Activated CD4-positive, alpha-beta T cell treated with anti-CD3 and anti-CD28 coated beads for 36 hours (primary cell): ENCODE data around the gene C15orf39. TPM values are rescaled to one million over a fixed set of nuclear protein-coding genes. Genes with fewer than 3 reads are reported as not detected.
"Not testable (repeated sequence)": the region's sequence is repeated elsewhere in the genome, so short reads cannot be mapped to it uniquely, and the experiment has no call there.

Experiments
- ATAC-seq: fragments of 200-7000 bp; cut with Tn5 transposase; one replicate; pipeline ENCODE4 v1.10.0; 2021; ENCODE audit warnings: mild to moderate bottlenecking, moderate library complexity
- CTCF ChIA-PET: fragments of 350-600 bp; sonication (Branson Sonifier 250); formaldehyde crosslinking; loops from one replicate; lab custom pipeline; 2021; ENCODE audit warnings: antibody characterized with exemption; lab: Charles Lee
- POLR2A ChIA-PET: fragments of 350-600 bp; sonication (Branson Sonifier 250); formaldehyde crosslinking; loops from one replicate; lab custom pipeline; 2021; ENCODE audit warnings: antibody characterized with exemption, inconsistent platforms; lab: Charles Lee
- DNase-seq: peaks from one replicate; pipeline ENCODE4 v3.0.0-alpha.2; 2020
- H3K27ac Mint-ChIP-seq: one replicate; pipeline ENCODE4 v1.8.0; 2021; ENCODE audit warnings: mixed read lengths
- H3K27me3 Mint-ChIP-seq: one replicate; pipeline ENCODE4 v1.8.0; 2021; ENCODE audit warnings: mixed read lengths
- H3K36me3 Mint-ChIP-seq: one replicate; pipeline ENCODE4 v1.8.0; 2021; ENCODE audit warnings: low read depth, mixed read lengths
- H3K4me1 Mint-ChIP-seq: one replicate; pipeline ENCODE4 v1.8.0; 2021; ENCODE audit warnings: mixed read lengths
- H3K4me3 Mint-ChIP-seq: one replicate; pipeline ENCODE4 v1.8.0; 2021; ENCODE audit warnings: mild to moderate bottlenecking, moderate library complexity, mixed read lengths
- H3K9me3 Mint-ChIP-seq: one replicate; pipeline ENCODE4 v1.8.0; 2021; ENCODE audit warnings: low read depth, mixed read lengths
- intact Hi-C, 2 experiments: fragments of 100-400 bp; cut with DNase I in 1 of 2; cut with micrococcal nuclease in 1 of 2; formaldehyde crosslinking; loops; one replicate each; pipeline versions ENCODE4 v1.14.2 to v1.15.1; 2022 to 2024; cut with DNase I, micrococcal nuclease
- total RNA-seq, 2 experiments: library from RNA; stranded (reverse); gene quantifications; one replicate each; pipeline ENCODE4 v1.2.3, GENCODE V29; 2021

C15orf39 gene
- total RNA-seq, 2 experiments from 2014 or later = 18.6 to 25.1 TPM

DNA sequence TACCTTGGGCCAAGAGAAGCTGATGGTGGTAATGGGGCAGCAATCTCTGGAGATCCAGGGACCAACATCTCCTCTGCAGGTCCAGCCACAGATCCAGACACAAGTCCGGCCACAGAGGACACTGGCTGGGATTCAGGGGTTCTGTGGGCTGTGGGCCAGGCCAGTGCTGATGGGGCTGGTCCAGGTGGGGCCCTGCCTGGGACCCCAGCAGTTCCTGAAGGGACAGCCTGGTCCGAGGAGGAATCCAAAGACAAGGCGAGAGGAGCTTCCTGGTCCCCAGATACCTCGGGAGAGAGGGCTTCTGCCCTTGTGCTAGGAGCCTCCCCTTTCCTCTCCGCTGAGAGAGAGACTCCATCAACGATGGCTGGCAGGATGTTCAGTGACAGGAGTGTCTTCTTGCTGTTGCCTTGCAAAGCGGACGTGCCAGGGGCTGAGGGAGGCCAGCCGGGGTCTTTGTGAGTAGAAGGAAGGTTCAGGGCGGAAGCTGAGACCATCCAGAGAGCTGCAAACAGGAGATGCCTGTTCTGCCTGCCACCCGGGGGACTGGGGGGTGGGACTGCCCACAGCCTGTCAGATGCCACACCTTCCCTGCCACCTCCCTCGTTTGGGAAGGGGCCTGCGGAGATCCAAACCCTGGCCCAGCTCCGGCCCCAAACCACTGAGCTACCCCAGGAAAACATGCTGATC lies 32.0 kb downstream of the C15orf39 start:
- H3K4me3 Mint-ChIP-seq = no peak overlapping the region
- H3K36me3 Mint-ChIP-seq = no peaks in the 10 kb centered on the region
- ChIA-PET POLR2A (no interaction called here), CTCF (interaction anchor here (0.9 to 1.0 kb wide), 2 partner anchors 9 to 189 kb away, joined by 3 read pairs; no protein-coding TSS in a partner anchor)
- no peaks in the 10 kb centered on the region for H3K9me3 Mint-ChIP-seq
- no peak overlapping the region for H3K27ac Mint-ChIP-seq
- intact Hi-C loops = loop anchor here in 1 of 2 experiments (5.0 kb wide), 1 partner anchor 79 kb away; no protein-coding TSS in a partner anchor
- DNase-seq (no peak), ATAC-seq (no peak)
- H3K27me3 Mint-ChIP-seq = peaks cover 11% of the 10 kb centered on the region
- H3K4me1 Mint-ChIP-seq = no peaks in the 10 kb centered on the region

DNA sequence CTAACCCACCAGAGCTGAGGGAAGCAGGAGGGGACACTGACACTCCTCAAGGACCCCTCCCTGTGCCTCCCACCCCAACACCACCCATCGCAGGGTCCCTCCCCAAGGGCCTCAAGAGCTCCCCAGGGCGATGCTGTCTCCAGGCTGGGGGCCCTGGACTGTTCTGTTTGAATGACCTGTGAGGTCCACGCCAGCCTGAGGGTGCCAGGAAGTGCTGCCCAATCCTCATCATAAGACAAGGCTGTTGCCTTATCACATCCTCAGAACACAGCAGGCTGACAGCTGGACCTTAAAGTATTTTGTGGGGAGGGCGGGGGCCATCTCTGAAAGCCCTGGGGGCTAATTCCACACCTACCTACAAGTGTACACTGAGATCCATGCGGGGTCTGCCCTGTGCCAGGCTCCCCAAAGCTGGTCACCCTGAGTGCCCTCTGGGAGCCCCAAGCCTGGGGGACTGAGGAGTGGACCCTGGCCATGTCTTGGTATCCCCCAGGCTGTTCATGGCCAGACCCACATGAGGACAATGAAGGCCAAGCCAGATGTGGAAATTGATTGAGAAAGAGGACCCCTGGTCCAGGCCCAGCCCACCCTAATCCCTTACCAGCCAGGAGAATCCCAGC lies 32.6 kb downstream of the C15orf39 start:
- POLR2A ChIA-PET = no interaction called here
- H3K27ac Mint-ChIP-seq = no peak overlapping the region
- no peak overlapping the region for H3K4me3 Mint-ChIP-seq
- peaks cover 11% of the 10 kb centered on the region for H3K27me3 Mint-ChIP-seq
- ATAC-seq (no peak), DNase-seq (no peak)
- H3K36me3 Mint-ChIP-seq = no peaks in the 10 kb centered on the region
- intact Hi-C loops = loop anchor here in 1 of 2 experiments (5.0 kb wide), 1 partner anchor 78 kb away; no protein-coding TSS in a partner anchor
- no peaks in the 10 kb centered on the region for H3K9me3 Mint-ChIP-seq
- CTCF ChIA-PET = interaction anchor here (0.5 to 1.0 kb wide), 3 partner anchors 9 to 190 kb away, joined by 3 read pairs; no protein-coding TSS in a partner anchor
- no peaks in the 10 kb centered on the region for H3K4me1 Mint-ChIP-seq

DNA sequence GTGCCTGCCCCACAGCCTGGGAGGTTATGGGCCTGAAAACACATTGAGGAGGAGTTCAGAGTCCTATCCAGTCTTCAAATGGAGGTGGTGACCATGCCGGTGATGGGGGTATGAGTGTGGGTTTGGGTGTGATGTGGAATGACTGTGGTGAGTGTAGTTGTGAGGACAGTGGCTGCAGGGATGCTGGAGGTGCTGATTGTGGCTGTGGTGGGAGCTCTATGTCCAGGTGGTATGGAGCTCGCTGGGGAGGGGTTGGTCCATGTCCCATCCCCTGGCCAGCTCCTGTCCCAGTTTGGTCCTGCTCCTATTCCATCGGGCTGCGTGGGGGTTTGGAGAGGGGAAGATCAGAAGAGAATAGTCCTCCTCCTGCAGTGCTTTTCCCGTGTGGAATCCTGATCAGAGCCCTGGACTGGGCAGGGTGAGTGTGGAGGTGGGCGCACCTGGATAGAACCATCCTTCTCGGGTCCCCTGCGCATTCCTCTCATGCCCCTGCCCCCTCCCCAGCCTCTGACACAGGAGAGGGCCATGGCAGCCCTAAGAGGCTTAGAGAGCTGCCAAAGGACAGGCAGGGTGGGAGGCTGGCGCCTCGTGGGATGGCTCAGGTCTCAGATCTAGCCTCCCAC lies 33.5 kb downstream of the C15orf39 start:
- Mint-ChIP-seq H3K36me3 (no peaks in the 10 kb centered on the region), H3K9me3 (no peaks in the 10 kb centered on the region), H3K4me1 (peaks cover 3% of the 10 kb centered on the region), H3K27me3 (peaks cover 11% of the 10 kb centered on the region), H3K4me3 (no peak overlapping the region), H3K27ac (no peak overlapping the region)
- no peak for DNase-seq
- ATAC-seq = no peak
- intact Hi-C loops = no loop called here
- ChIA-PET CTCF (no interaction called here), POLR2A (no interaction called here)

DNA sequence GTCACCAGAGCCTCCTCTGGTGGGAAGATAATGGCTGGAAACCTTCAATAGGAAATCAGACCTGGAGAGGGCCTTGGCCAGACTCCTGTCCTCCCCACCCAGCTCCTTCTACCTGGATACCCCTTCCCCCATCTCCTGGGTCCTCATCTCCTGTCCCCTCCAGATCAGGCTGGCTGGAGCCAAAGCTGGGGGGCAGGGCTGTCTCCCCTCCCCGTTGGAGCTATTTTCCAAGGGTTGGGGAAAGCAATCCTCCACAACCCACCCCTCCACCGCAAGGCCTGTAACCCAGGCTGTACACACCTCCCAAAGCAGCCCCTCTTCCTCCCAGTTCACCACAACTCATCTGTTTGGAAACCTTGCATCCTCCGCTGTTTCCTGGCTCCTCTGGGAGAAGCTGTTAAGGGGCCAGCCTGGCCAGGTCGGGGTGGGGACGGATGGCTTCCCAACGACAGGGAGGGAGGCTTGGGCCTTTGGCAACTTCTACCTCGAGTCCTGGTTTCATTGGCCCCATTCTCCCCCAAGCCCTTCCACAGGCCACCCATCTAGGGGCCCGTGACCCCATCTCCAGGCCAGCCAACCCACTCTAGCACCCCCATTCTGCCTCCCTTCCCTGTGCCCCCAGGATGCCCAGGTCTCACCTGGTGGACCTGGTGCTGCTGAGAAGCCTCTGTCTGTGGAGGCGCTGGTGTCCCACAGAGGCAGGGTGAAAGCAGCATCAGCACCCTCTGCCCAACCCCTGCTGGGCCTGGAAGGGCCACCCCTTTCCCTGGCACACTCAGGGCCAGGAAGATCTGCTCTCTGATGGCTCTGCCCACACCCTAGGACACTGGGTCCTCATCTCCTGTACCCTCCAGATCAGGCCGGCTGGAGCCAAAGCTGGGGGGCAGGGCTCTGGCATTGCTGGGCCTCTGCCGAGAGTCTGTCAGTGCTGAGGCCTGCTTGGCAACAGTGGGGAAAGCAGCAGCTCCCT lies 34.4 kb downstream of the C15orf39 start:
- peaks cover 3% of the 10 kb centered on the region for H3K4me1 Mint-ChIP-seq
- POLR2A ChIA-PET = no interaction called here
- CTCF ChIA-PET = interaction anchor here (0.5 kb wide), 1 partner anchor 17 kb away, joined by 3 read pairs; no protein-coding TSS in a partner anchor
- H3K9me3 Mint-ChIP-seq = no peaks in the 10 kb centered on the region
- ATAC-seq (no peak), DNase-seq (no peak)
- H3K4me3 Mint-ChIP-seq = no peak overlapping the region
- H3K27me3 Mint-ChIP-seq = peaks cover 9% of the 10 kb centered on the region
- intact Hi-C loops = no loop called here
- no peak overlapping the region for H3K27ac Mint-ChIP-seq
- H3K36me3 Mint-ChIP-seq = no peaks in the 10 kb centered on the region

DNA sequence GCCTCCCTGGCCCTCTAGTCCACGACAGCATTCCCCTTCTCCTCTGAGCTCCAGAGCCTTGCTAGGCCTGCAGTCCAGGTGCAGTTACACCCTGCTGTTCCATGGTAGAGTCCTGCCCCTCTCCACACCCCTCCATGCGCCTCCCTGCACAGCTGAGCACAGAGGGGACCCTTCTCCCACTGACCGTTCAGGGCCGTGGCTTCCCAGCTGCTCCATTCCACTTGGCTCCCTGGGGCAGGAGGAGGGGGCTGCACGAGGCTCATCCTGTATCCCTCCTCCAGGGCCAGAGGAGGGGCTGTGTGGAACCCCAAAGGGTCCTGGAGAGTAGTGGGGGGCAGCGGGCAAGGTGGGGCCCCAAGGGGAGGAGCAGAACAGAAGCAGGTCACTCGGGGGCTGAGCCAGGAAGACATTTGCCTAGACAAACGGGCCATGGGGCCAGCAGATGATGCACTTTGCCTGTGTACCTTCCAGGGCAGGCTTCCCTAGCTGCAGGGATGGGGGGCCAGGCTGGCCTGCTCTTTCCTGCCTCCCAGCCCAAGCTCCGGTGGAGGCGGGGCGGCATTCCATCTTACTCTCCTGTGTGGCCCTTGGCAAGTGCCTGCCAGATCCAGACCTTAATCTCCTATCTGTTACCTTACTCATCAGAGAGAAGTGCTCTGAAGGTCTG lies 35.8 kb downstream of the C15orf39 start:
- peaks cover 3% of the 10 kb centered on the region for H3K4me1 Mint-ChIP-seq
- ATAC-seq = no peak
- intact Hi-C loops = no loop called here
- no peaks in the 10 kb centered on the region for H3K36me3 Mint-ChIP-seq
- DNase-seq = no peak
- POLR2A ChIA-PET = no interaction called here
- peaks cover 3% of the 10 kb centered on the region for H3K27me3 Mint-ChIP-seq
- no peak overlapping the region for H3K27ac Mint-ChIP-seq
- H3K4me3 Mint-ChIP-seq = no peak overlapping the region
- H3K9me3 Mint-ChIP-seq = no peaks in the 10 kb centered on the region
- CTCF ChIA-PET = no interaction called here

DNA sequence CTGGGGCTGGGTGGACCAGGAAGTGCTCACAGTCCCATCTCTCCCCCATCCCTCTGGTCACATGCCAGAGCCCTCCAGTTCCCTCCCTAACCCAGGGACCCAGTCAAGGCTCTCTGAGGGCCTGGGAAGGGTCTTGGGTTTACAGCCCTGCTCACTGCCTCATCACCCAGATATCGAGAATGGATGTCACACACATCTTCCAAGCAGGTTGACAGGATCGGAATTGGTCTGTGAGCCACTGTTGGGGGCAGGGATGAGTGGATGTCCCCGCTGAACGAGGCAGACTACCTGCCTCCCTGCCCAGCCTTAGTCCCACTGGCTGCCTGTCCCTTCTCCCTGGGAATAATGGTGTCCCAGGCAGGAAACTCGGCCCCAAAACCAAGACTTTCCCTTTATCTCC lies 36.5 kb downstream of the C15orf39 start:
- Mint-ChIP-seq H3K4me1 (peaks cover 3% of the 10 kb centered on the region), H3K4me3 (no peak overlapping the region), H3K27me3 (no peaks in the 10 kb centered on the region), H3K9me3 (no peaks in the 10 kb centered on the region), H3K36me3 (no peaks in the 10 kb centered on the region), H3K27ac (no peak overlapping the region)
- ATAC-seq = no peak
- intact Hi-C loops = no loop called here
- CTCF ChIA-PET = no interaction called here
- no peak for DNase-seq
- POLR2A ChIA-PET = no interaction called here

DNA sequence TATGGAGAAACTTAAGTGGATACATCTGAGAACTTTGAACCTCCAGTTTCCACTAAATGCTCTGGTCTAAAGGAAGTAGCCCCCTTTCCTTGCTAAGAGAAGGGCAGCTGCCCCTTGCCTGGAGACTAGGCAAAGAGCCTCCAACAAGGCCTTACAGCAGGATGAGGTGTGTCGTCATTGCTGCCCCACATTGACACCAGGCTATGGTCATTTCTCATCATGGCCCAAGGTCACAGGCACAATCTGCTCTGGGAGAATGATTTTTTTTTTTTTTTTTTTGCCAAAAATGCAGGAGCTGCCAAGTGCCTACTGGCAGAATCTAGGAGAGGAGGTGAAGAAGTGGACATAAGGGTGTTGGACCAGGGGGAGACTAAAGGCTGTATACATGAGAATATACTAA lies 44.1 kb downstream of the C15orf39 start:
- intact Hi-C loops, H3K9me3 Mint-ChIP-seq, DNase-seq, POLR2A ChIA-PET, H3K27ac Mint-ChIP-seq, H3K27me3 Mint-ChIP-seq, H3K4me3 Mint-ChIP-seq, ATAC-seq, H3K4me1 Mint-ChIP-seq, CTCF ChIA-PET, H3K36me3 Mint-ChIP-seq: not testable (repeated sequence)

DNA sequence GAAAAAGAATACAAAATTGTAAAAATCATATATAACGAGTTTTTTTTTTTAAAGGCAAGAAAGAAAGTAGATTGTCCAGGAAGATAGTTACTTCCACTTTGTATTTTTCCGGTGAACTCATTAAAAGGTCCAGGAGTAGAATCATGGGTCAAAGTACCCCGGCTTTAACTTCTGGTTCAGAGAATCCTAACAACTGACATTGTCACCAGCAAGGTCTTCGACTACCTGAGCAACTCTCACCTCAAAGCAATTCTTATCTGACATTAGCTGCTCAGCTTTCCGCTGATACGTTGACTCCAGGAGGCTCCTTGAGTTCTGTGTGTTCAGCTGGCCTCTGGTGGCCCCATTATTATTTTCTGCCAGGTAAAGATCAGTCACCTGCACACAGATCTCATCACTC lies 47.3 kb downstream of the C15orf39 start:
- DNase-seq, H3K4me3 Mint-ChIP-seq, POLR2A ChIA-PET, H3K27me3 Mint-ChIP-seq, H3K36me3 Mint-ChIP-seq, H3K4me1 Mint-ChIP-seq, ATAC-seq, H3K9me3 Mint-ChIP-seq, H3K27ac Mint-ChIP-seq, intact Hi-C loops: not testable (repeated sequence)
- CTCF ChIA-PET = interaction anchor here (0.6 to 1.1 kb wide), 2 partner anchors 220 to 747 kb away, joined by 3 to 4 read pairs; no protein-coding TSS in a partner anchor

DNA sequence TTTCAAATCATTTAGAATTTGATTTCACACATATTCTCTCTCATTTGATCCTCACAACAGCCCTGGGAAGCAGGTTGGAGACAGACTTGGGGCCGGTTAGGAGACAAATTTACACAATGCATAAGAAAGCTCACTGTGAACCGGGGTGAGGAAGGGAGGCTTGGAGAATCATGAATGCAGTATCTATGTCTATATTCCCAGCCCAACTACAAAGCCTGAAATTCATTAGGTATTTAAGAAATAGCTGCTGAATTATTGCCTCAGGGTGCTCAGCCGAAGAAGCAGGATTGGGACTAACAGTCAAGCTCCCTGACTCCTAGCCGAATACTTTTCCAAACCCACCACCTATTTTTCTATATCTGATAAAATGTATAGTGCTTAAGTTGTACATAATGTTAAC lies 48.0 kb downstream of the C15orf39 start:
- ATAC-seq (no peak), DNase-seq (no peak)
- Mint-ChIP-seq H3K27me3 (peaks cover 2% of the 10 kb centered on the region), H3K4me1 (no peaks in the 10 kb centered on the region), H3K27ac (no peak overlapping the region), H3K36me3 (no peaks in the 10 kb centered on the region), H3K9me3 (no peaks in the 10 kb centered on the region), H3K4me3 (no peak overlapping the region)
- POLR2A ChIA-PET = no interaction called here
- CTCF ChIA-PET = interaction anchor here (1.1 kb wide), 1 partner anchor 220 kb away, joined by 4 read pairs; no protein-coding TSS in a partner anchor
- intact Hi-C loops = no loop called here

DNA sequence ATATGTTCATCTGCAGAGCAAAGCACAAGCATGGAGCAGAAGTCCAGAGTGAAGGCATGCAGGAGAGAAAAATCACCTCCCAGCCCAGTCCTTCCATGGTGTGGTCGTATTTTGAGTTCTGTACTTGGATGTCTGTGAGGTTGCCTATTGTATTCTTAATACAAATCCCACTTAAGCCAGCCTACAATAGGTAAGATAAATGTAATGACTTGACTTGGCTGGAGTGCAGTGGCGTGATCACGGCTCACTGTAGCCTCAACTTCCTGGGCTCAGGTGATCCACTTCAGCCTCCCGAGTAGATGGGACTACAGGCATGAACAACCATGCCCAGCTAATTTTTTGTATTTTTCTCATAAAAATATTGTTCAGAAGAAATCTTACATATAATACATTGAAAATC lies 49.7 kb downstream of the C15orf39 start:
- intact Hi-C loops, H3K9me3 Mint-ChIP-seq, H3K4me3 Mint-ChIP-seq, DNase-seq, H3K4me1 Mint-ChIP-seq, ATAC-seq, CTCF ChIA-PET, H3K27me3 Mint-ChIP-seq, POLR2A ChIA-PET, H3K27ac Mint-ChIP-seq, H3K36me3 Mint-ChIP-seq: not testable (repeated sequence)
